Subcutaneous adipose tissue (tissue), 4 donors: ENCODE results near the gene GPR15. TPM values are rescaled to one million over a fixed set of nuclear protein-coding genes. Genes with fewer than 3 reads are reported as not detected.

ENCODE experiments used
- CTCF ChIP-seq: fragments of 450-650 bp; IDR thresholded peaks from one replicate; pipeline ENCODE4 v1.5.1; 2016; ENCODE audit warnings: low read depth, mild to moderate bottlenecking, control low read depth, antibody characterized with exemption, moderate library complexity
- total RNA-seq, 4 donors: library from RNA; depleted of rRNA; stranded (reverse); fragments of >200 nt; gene quantifications; one replicate each; pipeline ENCODE4 v1.1.0, GENCODE V29; 2016

The GPR15 gene
- total RNA-seq, 4 donors from 2014 or later, result 1.3 TPM; not detected in 3

- no peak for TF ChIP-seq CTCF
Measured at GRCh38 chr3:98557324-98558010, 25.7 kb downstream of the GPR15 start.

GRCh38 chr3:98558100-98558827 lies 26.5 kb downstream of the GPR15 start:
- TF ChIP-seq CTCF, result no peak

DNA sequence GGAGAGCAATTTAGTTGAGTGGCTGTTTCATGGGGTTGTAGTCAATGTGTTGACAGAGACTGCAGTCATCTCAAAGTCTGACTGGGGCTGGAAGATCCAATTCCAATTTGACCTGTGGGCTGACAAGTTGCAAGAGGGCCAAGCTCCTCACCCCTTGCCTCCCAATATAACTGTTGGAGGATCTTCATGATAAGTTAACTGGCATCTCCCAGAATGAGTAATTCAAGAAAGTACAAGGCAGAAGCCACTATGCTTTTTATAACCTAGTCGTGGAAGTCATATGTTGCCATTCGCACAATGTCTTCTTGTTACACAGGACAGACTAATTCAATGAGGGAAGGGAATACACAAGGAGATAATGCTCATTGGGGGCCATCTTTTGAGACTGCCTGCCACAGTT lies 29.1 kb downstream of the GPR15 start:
- TF ChIP-seq CTCF, result no peak

GRCh38 chr3:98561727-98562521 lies 30.1 kb downstream of the GPR15 start:
- TF ChIP-seq CTCF, result no peak

- TF ChIP-seq CTCF, result no peak
Measured at GRCh38 chr3:98563661-98564281, 32.0 kb downstream of the GPR15 start.

- no peak for TF ChIP-seq CTCF
Measured at GRCh38 chr3:98564282-98565005, 32.7 kb downstream of the GPR15 start.
